Eye (tissue), 1 donor: Measurements from ENCODE around the gene UNCX.
A peak's percentile ranks its signal among the peaks of the same experiment; 100 is the strongest.
"Not testable (repeated sequence)": the region's sequence is repeated elsewhere in the genome, so short reads cannot be mapped to it uniquely, and the experiment has no call there.

Experiments used
- DNase-seq: peaks from one replicate; pipeline ENCODE4 v3.0.0-alpha.2; 2015

The UNCX gene

GRCh38 chr7:1259621-1260243 is 27.1 kb downstream of the UNCX start:
- no peak for DNase-seq

- no peak for DNase-seq
Observed at GRCh38 chr7:1260244-1260635, 27.6 kb downstream of the UNCX start.

- not testable (repeated sequence) for DNase-seq
Observed at GRCh38 chr7:1261036-1261435, 28.4 kb downstream of the UNCX start.

- no peak for DNase-seq
Observed at GRCh38 chr7:1262441-1262840, 29.8 kb downstream of the UNCX start.

- no peak for DNase-seq
Observed at GRCh38 chr7:1263391-1263951, 30.8 kb downstream of the UNCX start.

- no peak for DNase-seq
Observed at GRCh38 chr7:1264345-1265280, 31.9 kb downstream of the UNCX start.

- DNase-seq = no peak
Observed at GRCh38 chr7:1267016-1267900, 34.6 kb downstream of the UNCX start.

- DNase-seq = no peak
Observed at GRCh38 chr7:1268076-1268815, 35.6 kb downstream of the UNCX start.

GRCh38 chr7:1268866-1269265 is 36.2 kb downstream of the UNCX start:
- DNase-seq = peak; percentile 71

- DNase-seq = no peak
Observed at GRCh38 chr7:1269336-1269890, 36.7 kb downstream of the UNCX start.

GRCh38 chr7:1270181-1270580 is 37.5 kb downstream of the UNCX start:
- DNase-seq = no peak

- no peak for DNase-seq
Observed at GRCh38 chr7:1271046-1271445, 38.4 kb downstream of the UNCX start.

GRCh38 chr7:1271656-1272055 is 39.0 kb downstream of the UNCX start:
- DNase-seq = no peak

- not testable (repeated sequence) for DNase-seq
Observed at GRCh38 chr7:1272136-1272535, 39.5 kb downstream of the UNCX start.

- DNase-seq = no peak
Observed at GRCh38 chr7:1274121-1274875, 41.6 kb downstream of the UNCX start.

GRCh38 chr7:1274876-1275375 is 42.3 kb downstream of the UNCX start:
- no peak for DNase-seq

- peak; percentile 89 for DNase-seq
Observed at GRCh38 chr7:1275451-1276381, 43.0 kb downstream of the UNCX start.

GRCh38 chr7:1276626-1277175 is 44.0 kb downstream of the UNCX start:
- no peak for DNase-seq

GRCh38 chr7:1278543-1278942 is 45.9 kb downstream of the UNCX start:
- no peak for DNase-seq
